H1 (cell line): ENCODE data around the gene DEPP1.

Experiments
- CBX5 ChIP-seq: fragments of 300-800, 300-1000 bp; sonication (generic); IDR thresholded peaks from 2 replicates; pipeline ENCODE4 v1.7.1; 2016; ENCODE audit warnings: antibody characterized with exemption, low read length, low read depth
- CHD2 ChIP-seq: IDR thresholded peaks from 2 replicates; pipeline ENCODE4 v1.6.1; 2012; ENCODE audit warnings: low read length, improper control_type of control experiment
- CTCF ChIP-seq, 3 experiments: IDR thresholded peaks; 1 replicate in 2 of 3; 2 replicates in 1 of 3; pipeline versions ENCODE4 v1.5.1 to v1.6.1; 2011; ENCODE audit warnings: low read length in 3 of 3, mild to moderate bottlenecking in 3 of 3, inconsistent platforms in 2 of 3, low read depth in 1 of 3, moderate library complexity in 1 of 3; ENCODE audit not compliant: insufficient read depth in 1 of 3; ENCODE audit errors: control extremely low read depth in 1 of 3
- EZH2 ChIP-seq: fragments of 200-600 bp; sonication (generic); IDR thresholded peaks from 2 replicates; pipeline ENCODE4 v1.7.1; 2012; ENCODE audit warnings: low read depth, mild to moderate bottlenecking, moderate library complexity, low read length, inconsistent platforms; ENCODE audit not compliant: severe bottlenecking
- JUND ChIP-seq: IDR thresholded peaks from 2 replicates; pipeline ENCODE4 v1.6.1; 2011; ENCODE audit warnings: mild to moderate bottlenecking, improper control_type of control experiment, low read length
- SIN3A ChIP-seq, 2 experiments: IDR thresholded peaks in 1 of 2; conservative IDR thresholded peaks in 1 of 2; 2 replicates each; pipeline ENCODE4 v1.6.1; 2011 to 2012; ENCODE audit warnings: low read length in 2 of 2, improper control_type of control experiment in 1 of 2, low read depth in 1 of 2, mild to moderate bottlenecking in 1 of 2
- SIRT6 ChIP-seq: IDR thresholded peaks from one replicate; pipeline ENCODE4 v1.7.1; 2012; ENCODE audit warnings: low read length, inconsistent platforms

GRCh38 chr10:45003432-45004000, 24.9 kb upstream of the DEPP1 start:
- no peak for TF ChIP-seq SIN3A (conservative IDR thresholded peaks at IDR 0.05 in 1 of 2, IDR thresholded peaks at IDR 0.05 in 1 of 2; ENCODE audit: low read depth in 1 of 2, low read length in 2 of 2)
- TF ChIP-seq EZH2, result no peak
- no peak for TF ChIP-seq CTCF (IDR thresholded peaks at IDR 0.05; ENCODE audit: control extremely low read depth in 1 of 3, insufficient read depth in 1 of 3, low read depth in 1 of 3, low read length in 3 of 3)
- TF ChIP-seq JUND, result no peak
- TF ChIP-seq CHD2, result no peak
- no peak for TF ChIP-seq CBX5
- TF ChIP-seq SIRT6, result no peak
